GM18951 (cell line): Measurements from ENCODE around the gene PPP2CA.

Source experiments
- POLR2A ChIP-seq: IDR thresholded peaks from 4 replicates; pipeline ENCODE4 v1.6.1; 2011; ENCODE audit warnings: mild to moderate bottlenecking; ENCODE audit not compliant: insufficient read length, insufficient read depth; ENCODE audit errors: extremely low read depth
- in situ Hi-C: fragments of 300-500 bp; cut with MboI; formaldehyde crosslinking; loops from one replicate; pipeline ENCODE4 v1.12.0; 2022; ENCODE audit warnings: low sequenced_read_pairs, mixed read lengths, inconsistent platforms; ENCODE audit not compliant: unreplicated experiment

The PPP2CA gene

GRCh38 chr5:134203630-134204029 lies 22.2 kb downstream of the PPP2CA start:
- TF ChIP-seq POLR2A, result no peak
- in situ Hi-C loops, result no loop called here

DNA sequence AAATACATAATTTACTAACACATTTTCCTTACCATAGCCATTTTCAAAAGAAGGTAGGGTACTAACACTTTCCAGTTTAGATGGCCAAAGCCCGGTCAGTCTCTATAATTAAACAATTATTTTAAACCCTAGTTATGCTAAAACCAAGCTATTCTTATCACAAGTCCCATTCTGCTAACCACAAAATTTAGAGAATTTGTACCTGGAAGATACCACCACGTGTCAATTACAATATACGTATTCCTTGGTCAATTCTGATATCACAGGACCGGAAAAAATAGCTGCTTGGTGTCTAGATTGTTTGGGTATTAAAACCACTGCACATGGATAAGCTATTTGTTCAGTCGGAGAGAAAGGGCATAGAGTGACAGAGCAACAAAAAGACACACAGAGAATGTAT lies 30.2 kb downstream of the PPP2CA start:
- in situ Hi-C loops, result no loop called here
- no peak for TF ChIP-seq POLR2A

GRCh38 chr5:134189031-134189430 lies 36.8 kb downstream of the PPP2CA start:
- TF ChIP-seq POLR2A, result no peak
- in situ Hi-C loops, result no loop called here

DNA sequence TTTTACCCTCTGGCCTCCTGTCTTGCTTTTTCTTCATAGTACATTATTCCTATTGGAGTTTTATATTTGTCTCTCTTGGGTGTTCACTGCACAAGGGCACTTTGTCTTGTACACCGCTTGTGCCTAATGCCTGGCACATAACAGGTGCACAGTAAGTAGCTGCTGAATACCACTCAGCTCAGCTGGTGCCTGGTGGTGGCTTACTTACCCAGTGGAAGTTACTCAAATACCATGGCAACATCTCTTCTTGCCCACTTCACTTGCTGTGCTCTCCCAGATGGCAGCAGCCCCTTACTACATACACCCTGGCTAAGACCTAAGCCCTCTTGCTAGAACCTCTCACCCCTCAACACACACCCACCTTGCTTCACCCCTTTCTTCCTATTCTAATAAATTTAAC lies 37.8 kb downstream of the PPP2CA start:
- in situ Hi-C loops, result no loop called here
- TF ChIP-seq POLR2A, result no peak

GRCh38 chr5:134184155-134185135 lies 41.4 kb downstream of the PPP2CA start:
- in situ Hi-C loops, result no loop called here
- TF ChIP-seq POLR2A, result no peak

GRCh38 chr5:134183481-134183880 lies 42.4 kb downstream of the PPP2CA start:
- TF ChIP-seq POLR2A, result no peak
- in situ Hi-C loops, result no loop called here

DNA sequence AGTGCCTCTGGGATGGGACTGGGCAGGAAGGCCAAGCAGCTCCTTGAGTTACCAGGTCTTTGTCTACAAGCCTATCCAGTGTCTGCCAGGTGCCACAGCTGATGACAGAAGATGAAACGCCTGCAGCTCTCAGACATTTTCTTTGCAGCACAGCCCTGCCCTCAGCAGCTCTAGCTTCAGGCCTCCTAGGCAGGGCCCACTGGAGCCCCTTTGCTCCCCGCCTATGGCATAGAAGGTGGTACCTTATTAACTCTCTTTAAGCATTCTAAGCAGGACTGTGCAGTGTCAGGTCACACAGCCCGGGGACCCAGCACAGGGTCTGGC lies 47.8 kb downstream of the PPP2CA start:
- in situ Hi-C loops, result loop anchor here (10.0 kb wide), 1 partner anchor 407 kb away; no protein-coding TSS in a partner anchor
- no peak for TF ChIP-seq POLR2A

- no peak for TF ChIP-seq POLR2A
- in situ Hi-C loops, result loop anchor here (10.0 kb wide), 1 partner anchor 407 kb away; no protein-coding TSS in a partner anchor
These were observed 48.3 kb downstream of the PPP2CA start for GRCh38 chr5:134177369-134178095.

DNA sequence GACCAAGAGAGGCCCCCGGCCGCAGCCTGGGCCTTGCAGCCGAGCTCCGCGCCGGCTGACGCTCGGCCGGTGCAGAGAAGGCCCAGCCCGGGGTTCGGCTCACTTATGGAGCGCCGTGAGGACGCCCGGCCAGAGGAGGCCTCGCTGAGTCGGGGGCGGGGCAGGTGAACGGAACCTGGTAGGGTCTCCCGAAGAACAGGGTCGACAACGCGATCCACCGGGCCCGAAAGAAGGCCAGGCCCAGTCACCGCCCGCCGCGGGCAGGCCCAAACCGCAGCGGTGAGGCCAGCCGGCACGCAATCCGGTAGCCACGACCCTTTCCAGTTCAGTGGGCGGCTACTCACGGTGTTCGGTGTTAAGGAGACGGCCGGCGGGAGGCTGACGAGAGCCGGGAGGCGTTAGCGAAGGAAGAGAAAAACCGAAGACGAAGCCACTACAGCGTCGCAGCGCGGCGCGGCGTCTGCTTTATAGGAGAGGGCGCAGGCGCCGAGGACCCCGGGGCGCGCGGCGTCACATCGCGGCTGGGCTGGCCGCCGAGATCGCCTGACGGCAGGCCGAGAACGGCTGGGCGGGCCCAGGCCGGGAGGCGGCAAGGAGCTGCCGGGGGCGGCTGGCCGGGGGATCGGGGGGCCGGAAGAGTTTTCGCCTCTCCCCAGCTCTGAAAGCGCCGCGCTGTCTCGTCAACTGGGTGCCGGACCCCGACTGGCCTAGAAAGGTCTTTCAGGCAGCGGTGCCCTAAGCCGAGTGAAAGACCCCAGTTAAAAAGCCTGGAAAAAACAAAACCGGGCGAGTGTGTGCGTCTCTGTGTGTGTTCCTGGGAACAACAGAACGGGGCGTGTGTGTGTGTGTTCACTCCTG lies 49.1 kb downstream of the PPP2CA start, which contains the start of gene SKP1:
SKP1 (minus strand) TSS at position 440 of the 858 bp plus-strand sequence. CDS start 2,928 bp downstream, outside the sequence.
- in situ Hi-C loops, result loop anchor here (10.0 kb wide), 1 partner anchor 408 kb away; no protein-coding TSS in a partner anchor

DNA sequence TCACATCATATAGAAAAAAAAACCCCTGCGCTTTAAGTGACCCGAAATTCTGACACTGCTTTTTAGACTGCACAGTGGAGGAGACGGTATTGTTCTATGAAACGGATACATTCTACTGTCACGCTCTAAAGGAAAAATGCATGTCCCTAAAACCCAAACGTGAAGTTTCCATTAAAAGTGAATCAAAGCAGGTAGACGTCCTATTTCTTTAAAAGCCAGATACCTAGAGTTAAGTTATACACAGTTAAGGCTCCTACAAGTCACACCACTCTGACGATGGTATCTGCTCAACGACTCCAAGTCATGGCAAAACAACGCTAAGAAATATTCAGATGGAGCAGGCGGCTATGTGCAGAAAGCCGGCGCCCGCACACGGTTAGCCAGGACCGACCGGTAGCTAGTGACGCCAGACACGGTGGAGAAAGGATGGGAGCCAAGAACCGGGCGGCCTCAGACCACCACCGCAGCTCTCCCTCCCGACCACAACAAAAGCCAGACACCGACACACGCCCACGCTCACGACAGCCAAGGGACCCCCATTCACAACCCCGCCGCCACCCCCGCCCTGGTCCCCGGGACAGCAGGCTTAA lies 49.9 kb downstream of the PPP2CA start:
- in situ Hi-C loops, result loop anchor here (10.0 kb wide), 1 partner anchor 409 kb away; no protein-coding TSS in a partner anchor
- TF ChIP-seq POLR2A, result no peak

More for the DNA sequence above, 49.1 kb downstream of the PPP2CA start, which contains the start of gene SKP1:
- peak; percentile 99 for TF ChIP-seq POLR2A

DNA sequence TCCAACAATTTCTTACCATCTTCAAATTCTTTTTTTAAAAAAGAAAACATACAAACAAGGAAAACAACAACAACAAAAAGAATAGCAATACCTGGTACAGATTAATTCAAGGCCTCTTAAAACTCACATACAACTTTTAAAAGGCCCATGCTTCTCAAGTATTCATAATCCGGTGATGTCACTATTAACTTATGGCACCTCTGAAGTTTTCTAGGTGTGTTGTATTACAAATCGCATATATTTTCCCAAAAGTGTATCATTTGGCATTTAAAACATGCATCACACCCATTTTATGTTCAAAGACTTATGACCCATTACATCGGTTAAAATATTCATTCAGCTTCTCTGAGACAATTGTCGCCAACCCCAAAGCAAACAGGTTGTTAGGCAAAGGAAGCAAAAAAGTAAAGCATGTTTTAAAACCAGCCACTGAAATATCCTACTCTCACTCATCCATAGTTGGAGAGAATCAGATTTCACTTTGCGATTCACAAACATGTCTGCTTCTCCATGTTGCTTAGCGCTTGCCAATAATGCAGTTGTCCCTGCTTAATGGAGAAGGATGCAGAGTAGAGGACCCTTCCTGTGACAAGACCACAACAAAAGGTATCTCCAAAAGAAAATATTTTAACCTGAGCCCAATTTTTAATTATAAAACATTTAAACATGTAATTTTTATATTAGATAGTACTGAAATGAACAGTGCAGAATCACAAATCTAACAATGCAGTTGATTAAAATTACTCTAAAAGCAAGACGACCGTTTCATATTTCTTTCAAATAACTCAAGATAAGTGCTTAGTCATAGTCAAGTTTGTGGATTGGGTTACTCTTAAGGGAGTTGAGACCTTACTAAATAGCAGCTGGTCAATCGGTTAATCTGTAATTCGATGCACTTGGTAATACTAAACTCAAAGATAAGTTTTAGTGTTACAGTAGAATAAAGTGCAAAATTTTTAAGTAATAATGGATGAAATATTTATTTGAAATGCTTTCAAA lies 50.7 kb downstream of the PPP2CA start:
- TF ChIP-seq POLR2A, result no peak
- in situ Hi-C loops, result loop anchor here (10.0 kb wide), 1 partner anchor 410 kb away; no protein-coding TSS in a partner anchor
